HG03196 (cell line): ENCODE measurements around the gene C10orf95.
A peak's percentile ranks its signal among the peaks of the same experiment; 100 is the strongest.

Source experiments
- ATAC-seq: cut with Tn5 transposase; IDR thresholded peaks from one replicate; pipeline ENCODE4 v1.9.1; 2021; ENCODE audit not compliant: unreplicated experiment

Gene C10orf95

DNA sequence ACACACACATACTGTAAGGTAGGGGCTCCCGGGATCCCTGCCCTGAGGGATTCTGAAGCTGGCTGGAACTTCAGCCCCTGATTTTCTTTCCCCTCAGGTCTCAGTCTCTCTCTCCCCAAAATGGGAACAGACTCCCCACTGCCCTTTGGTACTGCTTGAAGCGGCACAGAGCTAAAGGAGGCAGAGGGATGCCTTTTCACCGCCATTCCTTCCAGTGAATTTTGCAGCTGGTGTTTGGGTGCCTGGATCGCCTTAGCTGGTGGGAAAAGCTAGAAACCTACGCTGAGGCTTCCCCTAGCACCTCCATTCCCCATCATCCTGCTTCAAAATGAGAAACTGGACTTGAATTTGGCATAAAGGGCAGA, 16.2 kb downstream of the C10orf95 start:
- ATAC-seq, result no peak

DNA sequence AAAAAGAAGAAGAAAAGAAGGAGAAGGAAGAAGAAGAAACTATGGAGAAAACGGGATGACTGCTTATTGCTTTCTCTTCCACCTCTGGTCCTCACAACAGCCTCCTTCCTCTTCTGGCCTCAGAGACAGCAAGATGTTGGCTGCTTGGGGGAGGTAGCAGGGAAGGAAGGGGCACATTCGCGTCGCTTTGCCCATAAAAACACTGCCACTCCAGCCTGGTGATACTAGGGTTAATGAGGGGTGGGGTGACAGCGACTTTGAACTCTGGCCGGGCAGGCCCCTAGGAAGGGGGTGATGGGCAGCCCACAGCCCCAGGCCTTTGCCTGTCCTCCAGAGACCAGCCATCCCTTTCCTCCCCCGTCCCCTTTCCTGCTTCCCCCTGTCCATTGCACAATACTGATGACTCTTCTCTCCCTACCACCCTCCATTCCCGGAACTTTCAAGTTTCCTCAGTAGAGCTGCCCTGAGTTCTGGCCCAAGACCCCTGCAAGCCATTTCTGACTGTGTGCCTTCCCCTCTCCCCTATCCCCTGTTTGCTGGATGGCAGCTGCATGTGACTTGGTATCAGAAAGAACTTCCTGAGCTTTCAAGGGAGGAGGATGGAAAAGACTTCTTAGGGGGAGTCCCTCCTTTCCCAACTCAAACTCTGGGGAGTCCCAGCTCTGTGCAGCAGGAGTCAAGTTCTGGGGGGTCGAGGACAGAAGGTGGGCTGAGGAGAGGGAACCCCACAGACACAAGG, 16.8 kb downstream of the C10orf95 start:
- no peak for ATAC-seq

DNA sequence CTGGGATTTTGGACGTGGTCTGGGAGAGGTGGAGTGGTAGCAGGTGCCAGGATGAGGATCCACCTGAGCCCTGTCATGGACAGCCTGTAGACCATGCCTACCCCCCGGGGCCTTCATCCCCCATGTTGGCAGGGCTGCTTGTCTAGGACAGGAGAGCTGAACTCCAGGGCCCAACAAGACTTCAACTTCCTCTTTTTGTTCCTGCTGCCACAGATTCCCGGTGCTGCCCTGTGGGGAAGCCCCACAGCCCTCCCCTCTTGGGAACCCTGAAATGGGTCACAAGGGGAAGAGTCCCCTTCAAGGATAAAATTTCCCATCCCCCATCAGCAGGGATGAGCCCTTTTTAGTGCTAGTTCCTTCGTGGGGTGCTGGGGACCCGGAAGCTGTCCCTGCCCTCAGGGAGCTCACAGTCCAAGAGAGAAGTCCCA, 17.7 kb downstream of the C10orf95 start:
- ATAC-seq, result no peak

DNA sequence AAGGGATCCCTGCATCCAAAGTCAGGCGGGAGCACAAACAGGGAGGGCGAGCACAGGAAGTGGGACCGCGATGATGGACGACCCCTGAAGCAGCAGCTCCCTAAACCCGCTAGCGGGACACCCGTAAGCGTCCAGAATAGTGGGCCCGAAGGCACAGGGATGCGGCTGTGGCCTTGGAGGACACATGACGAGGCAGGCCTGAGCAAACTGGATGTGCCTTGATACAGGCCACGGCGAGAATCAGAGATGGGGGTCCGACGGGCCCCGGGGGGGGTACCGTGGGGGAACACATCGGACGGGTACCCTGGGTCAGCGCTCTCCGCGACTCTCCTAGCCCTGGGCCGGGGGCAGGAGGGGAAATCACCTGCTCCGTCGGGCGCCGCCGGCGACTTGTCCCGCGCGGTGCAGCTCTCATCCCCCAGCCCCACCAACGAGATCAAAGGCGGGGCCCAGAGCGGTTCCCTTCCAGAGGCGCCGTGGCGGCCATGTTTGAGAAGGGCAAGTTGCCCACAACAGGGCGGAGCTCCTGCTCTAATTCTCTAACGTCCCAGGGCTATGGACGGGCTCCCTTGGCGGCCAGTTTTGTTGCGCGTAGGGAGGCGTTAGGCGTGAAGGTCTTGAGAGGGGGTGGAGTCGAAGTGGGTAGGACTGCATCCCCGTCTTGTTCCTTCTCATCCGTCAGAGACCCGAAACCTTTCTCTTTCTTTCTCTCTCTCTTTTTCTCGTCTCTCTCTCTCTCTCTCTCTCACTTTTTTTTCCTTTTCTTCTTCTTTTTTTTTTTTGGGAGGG, 19.0 kb downstream of the C10orf95 start, which contains the start of gene CUEDC2:
Gene CUEDC2 (minus strand): TSS at position 413 of the 789 bp plus-strand sequence. CDS start 7,386 bp downstream, outside the sequence.
- ATAC-seq, result peak; percentile 90

DNA sequence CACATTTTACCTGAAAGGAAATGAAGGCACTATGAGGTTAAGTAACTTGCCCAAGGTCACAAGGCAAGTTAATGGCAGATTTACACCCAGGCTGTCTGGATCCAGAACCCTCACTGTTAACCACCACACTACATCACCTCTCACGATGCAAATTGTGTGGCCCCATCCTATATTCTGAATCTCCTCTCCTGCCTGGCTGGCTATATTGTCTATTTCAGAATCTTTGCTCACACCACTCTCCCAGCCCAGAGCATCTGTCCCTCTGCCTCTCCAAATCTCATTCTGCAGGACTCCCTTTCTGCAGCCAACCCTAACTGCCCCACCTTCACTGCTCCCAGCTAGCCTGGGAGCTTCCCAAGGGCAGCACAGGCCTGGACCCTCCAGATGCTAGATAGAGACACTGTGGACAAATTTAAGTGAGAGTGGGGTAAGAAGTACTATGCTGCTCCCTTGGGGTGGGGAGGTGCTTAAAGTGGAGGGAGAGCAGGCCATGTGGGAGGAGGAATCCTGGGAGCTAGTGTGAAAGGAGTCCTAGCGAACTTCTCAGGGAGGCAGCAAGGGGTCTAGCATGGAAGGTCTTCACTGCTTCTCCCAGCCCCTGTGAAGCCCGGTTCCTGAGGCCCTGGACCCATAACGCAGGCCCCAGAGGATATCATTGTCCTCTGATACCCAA, 19.8 kb downstream of the C10orf95 start:
- ATAC-seq, result peak; percentile 13

DNA sequence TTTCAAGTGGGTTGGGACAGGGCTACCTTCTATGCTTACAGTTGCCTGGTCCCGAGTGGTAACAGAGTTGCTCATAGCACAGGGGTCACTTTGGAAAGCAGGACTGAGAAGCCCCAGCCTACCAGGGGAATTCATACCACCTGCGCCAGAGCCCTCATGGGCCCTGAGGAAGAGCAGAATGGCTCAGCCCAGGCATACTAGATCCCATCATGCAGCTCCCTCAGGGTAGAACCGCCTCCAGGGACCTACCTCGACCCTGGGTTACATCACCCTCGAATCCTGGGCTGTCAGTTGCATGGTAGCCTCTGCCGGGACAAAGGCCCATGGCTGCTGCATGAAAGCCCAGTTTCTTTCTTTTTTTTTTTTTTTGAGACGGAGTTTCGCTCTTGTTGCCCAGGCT, 21.9 kb downstream of the C10orf95 start:
- ATAC-seq, result no peak

DNA sequence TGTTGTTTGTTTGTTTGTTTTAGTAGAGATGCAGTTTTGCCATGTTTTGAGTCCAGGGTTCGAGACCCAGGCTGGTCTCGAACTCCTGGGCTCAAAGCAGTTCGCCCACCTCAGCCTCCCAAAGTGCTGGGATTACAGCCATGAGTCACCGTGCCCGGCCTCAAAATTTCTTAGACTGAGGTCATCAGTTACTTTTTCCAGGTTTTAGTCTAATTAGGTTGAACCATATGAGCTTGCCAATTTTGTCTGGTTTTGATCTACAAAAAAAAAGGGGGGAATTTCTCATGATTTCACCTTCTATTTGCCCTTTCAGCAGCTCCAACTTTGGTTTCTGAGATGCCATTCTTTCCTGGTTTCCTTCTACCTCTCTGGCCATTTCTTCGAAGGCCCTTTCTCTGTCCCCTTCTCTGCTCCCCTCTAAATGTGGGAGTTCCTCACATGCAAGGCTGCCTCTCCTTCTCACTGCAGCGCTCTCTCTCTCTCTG, 24.5 kb downstream of the C10orf95 start:
- ATAC-seq, result no peak

DNA sequence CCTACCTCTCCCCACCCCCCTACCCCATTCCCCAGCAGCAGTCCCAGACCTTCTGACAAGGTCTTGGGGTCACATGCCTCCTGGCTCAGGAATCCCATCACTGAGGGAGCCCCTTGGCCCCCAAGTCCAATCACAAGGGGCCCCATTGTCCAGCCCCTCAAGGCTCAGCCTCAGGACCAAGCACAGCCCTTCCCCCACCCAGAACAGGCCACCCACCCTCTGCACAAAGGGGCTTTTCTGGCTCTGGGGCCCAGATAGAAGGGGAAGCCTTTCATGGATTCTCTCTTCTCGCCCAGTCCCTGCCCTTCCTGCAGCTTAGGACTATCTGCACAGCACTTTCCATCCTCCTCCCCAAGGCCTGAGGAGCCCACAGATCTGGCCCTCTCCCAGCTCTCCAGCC, 25.9 kb downstream of the C10orf95 start:
- no peak for ATAC-seq

DNA sequence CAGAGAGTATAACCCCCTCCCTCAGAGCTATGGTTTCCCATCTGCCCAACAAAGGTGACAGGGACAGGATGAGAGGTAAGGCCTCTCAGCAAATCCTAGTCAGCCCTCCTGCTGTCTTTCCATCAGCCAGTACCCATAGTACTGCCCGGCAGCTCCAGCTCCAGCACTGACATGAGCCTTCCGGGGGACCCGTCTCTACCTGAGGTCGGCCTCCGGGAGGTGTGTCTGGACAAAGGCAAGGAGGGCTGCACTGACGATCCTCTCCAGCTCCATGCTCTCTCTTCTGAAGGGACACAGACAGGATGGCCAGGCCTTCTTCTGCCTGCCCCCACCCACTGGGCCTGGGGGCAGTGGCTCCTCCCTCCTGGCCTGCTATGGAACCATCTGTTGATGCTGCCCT, 26.4 kb downstream of the C10orf95 start:
- ATAC-seq, result no peak

DNA sequence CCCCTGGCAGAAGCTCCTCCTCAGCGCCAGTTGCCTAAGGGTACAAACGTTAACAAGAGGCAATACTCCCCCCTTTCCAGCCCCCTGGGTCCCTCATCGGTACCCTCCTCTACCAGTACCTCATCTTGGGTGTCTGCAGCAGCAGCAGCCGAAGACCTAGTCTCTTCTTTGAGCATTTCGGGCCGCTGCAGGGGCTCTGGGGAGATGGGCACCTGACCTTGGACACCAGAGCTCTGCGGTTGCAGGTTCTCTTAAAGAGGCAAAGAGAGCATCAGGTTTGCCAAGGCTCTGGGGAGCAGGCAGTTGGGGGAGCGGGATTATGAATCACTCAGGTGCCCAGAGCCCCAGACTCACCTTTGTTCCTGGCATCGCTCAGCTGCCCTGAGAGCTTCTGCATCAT, 27.2 kb downstream of the C10orf95 start:
- no peak for ATAC-seq

DNA sequence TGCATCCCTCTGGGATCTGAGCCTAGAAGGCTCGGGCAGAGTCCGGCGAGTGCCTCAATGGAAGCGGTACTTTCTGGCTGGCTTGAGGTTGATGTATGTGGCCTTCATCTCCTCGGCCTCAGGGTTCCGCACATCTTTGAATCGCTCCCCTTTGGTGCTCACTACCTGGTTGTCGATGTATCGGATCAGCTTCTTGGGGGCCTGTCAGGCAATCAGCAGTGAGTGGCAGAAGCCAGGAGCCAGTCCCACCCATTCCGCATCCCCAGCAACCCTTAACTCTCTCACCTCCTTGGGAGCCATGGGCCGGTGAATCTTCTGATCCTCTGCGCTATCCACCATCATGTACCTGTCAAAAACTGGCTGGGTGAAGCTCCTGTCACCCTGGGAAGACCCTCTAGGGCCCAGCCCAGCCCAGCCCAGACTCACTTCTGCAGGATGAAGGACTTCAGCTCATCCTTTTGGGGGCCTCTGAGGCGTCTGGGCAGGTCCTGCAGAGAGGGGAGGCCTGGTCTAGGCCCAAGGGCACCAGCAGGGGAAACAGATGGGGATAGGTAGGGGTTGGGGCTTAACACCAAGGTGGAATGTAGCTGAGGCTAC, 27.9 kb downstream of the C10orf95 start:
- no peak for ATAC-seq

DNA sequence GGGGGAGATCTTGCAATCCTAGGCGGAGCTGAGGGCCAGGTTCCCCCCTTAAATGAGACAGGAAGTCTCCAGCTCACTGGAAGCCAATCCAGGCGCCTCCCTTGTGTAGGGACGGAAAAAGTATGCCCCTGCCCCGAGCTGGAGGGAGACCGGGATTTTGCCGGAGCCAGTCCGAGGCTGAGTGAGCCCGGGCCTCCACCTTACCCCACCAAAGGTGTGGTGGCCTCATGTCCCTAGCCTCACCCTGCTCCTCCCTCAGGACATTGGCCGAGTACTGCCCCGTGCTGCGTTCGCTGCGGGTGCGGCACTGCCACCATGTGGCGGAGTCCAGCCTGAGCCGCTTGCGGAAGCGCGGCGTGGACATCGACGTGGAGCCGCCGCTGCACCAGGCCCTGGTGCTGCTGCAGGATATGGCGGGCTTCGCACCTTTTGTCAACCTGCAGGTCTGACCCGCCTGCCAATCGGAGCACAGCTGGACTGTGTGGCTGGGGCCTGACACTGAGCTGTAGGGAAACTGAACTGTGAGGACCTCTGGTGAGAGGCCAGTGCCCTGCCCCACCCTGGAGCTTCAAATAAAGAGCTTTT, 28.7 kb downstream of the C10orf95 start:
- peak; percentile 23 for ATAC-seq

DNA sequence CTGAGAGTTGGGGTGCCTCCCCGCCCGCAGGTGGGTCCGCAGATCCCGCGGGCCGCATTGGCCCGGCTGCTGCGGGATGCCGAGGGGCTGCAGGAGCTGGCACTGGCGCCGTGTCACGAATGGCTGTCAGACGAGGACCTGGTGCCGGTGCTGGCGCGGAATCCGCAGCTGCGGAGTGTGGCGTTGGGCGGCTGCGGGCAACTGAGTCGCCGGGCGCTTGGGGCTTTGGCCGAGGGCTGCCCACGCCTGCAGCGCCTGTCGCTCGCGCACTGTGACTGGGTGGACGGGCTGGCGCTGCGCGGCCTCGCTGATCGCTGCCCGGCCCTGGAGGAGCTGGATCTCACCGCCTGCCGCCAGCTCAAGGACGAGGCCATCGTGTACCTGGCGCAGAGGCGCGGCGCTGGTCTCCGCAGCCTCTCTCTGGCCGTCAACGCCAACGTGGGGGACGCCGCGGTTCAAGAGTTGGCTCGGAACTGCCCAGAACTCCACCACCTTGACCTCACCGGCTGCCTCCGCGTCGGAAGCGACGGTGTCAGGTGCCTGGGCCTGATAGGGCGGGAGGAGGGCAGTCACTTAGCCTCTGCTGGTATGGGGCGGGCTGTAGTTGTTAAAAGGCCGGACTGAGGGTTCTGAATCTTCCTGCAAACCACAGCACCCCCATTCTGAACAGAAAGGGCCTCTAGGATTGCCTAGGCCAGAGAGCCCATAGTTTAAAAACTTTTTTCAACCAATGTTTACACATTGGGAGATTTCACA, 29.4 kb downstream of the C10orf95 start:
- ATAC-seq, result no peak

DNA sequence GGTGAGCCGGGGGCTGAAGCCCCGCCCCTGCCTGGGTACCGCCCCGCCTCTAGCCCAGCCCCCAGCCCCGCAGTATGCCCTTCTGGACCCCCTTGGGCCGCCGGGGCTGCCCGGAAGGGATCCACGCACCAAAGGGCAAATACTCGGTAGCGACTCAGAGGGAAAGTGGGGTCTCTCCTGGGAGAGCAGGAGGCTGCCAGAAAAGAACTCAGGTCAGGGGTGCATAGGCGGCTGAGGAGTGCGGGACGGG, 29.9 kb downstream of the C10orf95 start:
- ATAC-seq, result no peak

DNA sequence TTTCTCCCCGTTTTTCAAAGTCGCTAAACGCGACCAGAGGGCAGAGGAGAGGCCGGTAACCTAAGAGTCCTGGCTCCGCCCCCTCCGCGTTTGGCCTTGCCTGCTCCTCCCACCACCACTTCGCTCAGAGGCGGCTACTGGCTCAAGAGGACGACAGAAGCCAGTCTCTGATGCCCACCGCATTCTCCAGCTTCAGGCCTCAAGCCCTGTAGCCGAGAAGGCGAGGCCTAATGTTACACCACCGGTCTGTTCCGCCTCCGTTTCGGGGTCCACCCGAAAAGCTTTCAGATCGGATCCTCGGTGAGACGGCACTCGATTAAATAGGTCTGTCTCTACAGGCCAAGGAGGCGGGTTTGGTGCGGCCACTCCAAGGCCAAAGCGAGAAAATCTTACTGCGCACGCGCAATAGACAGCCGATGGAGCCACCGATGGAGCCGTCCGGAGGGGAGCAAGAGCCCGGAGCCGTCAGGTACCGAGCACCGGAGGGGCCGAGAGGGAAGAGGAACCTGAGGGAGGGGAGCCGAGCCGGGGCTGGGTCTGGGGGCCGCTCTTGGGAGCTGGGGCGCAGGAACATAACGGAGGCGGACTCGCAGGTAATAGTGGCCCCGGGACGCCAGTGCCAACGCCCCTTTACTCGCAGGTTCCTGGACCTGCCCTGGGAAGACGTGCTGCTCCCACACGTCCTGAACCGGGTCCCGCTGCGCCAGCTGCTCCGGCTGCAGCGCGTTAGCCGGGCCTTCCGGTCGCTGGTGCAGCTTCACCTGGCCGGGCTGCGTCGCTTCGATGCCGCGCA, 30.4 kb downstream of the C10orf95 start, which contains the start of gene FBXL15:
Gene FBXL15 (plus strand): TSS at position 123 of the 793 bp plus-strand sequence. CDS start 294 bp downstream, at position 417.
- ATAC-seq, result peak; percentile 57

DNA sequence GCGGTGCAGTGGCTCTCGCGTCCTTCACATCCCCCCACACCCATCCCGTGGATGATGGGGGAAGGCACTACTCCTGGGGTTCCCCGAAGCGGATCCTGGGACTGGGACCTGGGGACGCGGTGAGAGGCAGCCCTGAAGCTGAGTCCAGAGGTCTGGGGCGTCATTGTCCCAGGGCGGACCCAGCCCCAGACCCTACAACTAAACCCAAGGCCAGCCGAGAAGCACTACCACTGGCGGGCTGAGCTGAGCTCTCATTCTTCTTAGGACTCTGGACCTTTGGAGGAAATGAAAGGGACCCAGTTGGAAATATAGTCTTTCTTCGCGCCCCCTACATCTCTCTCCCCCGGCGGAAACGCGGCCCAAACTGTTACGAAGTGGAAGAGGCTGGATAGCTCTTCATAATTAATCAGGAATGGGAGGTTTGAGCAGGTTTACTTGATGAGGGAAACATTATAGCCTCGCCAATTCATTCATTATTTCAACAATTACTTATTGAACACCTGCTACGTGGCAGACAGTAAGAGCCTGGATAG, 31.1 kb downstream of the C10orf95 start:
- no peak for ATAC-seq

DNA sequence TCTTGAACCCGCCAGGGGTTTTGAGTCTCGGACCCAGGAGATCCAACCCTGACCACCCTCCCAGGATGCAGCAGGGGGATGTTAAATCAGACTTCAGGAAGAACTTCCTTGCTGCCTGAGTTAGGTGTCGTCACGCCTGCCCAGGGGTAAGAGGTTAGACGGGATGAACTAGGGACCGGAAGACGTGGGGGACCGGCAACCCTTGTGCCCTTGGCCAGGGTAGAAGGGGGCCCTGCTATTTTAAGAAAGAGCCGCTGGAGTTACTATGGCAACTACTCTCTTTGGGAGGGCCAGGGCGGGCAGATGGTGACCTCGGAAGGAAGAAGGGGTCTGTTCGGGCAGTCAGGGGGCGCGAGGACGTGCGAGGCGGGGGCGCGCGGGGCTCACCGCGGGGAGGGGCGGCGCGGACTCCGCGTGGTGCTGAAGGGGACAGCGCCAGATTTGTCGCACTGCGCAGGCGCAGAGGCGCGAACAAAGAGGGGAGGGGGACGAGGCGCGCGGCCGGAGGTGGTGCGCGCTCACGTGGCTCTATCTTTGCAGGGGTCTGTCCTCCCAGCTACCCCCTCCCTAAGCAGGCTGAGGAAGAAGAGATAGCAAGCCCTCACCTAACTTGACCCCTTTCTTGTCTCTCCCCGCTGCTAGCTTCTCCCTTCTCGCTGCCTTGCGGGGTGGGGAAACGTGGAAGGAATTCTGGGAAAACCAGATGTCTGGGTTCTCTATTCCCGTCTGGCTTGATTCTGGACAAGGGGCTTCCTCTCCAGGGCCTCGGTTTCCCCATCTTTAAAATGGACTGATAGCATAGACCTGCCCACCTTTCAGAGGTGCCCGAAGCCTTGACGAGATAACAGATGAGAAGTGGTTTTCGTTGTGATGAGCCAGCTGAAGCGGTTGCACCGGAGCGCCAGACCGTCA, 31.8 kb downstream of the C10orf95 start:
- no peak for ATAC-seq

DNA sequence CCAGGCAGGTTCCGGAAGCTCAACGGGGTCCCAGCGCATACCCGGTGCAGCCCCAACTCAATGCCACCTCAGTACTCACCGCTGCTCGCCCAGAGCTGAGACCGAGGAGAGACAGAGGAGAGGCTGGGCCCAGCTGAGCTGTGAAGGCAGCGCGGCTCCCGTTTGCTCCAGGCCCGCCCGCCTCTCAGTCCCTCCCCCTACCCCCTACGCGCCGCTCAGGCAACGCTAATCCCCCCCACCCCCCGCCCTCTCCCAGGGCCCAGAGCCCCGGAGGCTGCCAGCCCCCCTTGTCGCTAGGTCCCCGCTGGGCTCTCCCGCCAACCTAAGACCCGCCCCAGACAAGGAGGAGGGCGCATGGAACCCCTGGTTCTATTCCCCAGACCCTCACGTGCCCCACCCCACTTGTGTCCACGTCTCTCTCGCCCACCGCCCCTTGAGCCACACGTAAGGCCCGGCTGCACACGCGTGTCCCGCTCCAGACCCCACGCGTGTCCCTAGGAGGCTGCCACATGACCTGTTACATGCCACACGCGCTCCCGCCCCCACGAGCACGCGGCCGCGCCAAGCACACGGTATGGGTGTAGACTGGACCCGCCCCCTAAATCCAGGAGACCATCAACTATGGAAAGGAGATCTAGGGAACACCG, 32.6 kb downstream of the C10orf95 start, which contains the start of gene PSD:
Gene PSD (minus strand): TSS at position 164 of the 647 bp plus-strand sequence. CDS start 1,747 bp downstream, outside the sequence.
- no peak for ATAC-seq
